ENCODE results near the gene RBM47.

DNA sequence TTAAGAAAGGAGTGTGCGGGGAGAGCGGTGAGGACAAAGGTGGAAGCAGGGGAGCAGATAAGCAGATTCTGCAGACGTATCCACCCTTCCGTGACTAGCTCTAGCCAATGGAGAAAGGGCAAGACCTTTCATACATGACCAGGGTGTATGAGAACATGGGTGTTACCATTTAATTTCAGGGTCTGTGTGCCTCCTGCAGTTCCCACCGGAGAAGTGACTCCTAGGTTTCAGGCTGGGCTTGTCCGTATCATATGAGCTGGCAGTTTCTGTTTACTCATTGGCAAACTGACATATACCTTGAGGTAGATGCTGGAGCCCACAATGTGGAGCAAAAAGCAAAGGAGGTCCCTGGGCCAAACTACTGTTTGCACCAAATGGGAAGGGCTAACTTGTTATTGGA, 6.8 kb downstream of the RBM47 start:
- TF ChIP-seq, protein P1, sequence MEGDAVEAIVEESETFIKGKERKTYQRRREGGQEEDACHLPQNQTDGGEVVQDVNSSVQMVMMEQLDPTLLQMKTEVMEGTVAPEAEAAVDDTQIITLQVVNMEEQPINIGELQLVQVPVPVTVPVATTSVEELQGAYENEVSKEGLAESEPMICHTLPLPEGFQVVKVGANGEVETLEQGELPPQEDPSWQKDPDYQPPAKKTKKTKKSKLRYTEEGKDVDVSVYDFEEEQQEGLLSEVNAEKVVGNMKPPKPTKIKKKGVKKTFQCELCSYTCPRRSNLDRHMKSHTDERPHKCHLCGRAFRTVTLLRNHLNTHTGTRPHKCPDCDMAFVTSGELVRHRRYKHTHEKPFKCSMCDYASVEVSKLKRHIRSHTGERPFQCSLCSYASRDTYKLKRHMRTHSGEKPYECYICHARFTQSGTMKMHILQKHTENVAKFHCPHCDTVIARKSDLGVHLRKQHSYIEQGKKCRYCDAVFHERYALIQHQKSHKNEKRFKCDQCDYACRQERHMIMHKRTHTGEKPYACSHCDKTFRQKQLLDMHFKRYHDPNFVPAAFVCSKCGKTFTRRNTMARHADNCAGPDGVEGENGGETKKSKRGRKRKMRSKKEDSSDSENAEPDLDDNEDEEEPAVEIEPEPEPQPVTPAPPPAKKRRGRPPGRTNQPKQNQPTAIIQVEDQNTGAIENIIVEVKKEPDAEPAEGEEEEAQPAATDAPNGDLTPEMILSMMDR (IDR thresholded peaks at IDR 0.05), result no peak
- TF ChIP-seq POLR2A (IDR thresholded peaks at IDR 0.05), result no peak

All from thyroid gland (tissue), 4 donors.